OCI-LY3 (cell line): ENCODE data around the gene XPNPEP2.
"Not testable (repeated sequence)": the region's sequence is repeated elsewhere in the genome, so short reads cannot be mapped to it uniquely, and the experiment has no call there.

ENCODE experiments used
- H2AFZ ChIP-seq: fragments of 200-600, 300-600 bp; shearing (Covaris generic); 2 replicates; pipeline ENCODE4 v1.6.0; 2014; ENCODE audit warnings: antibody characterized with exemption, low read depth, low read length
- H3K27ac ChIP-seq: fragments of 200-600, 300-600 bp; sonication (generic); 2 replicates; pipeline ENCODE4 v1.5.1; 2014; ENCODE audit warnings: mild to moderate bottlenecking, low read length, moderate library complexity, mixed read lengths
- H3K27me3 ChIP-seq: fragments of 200-600, 300-600 bp; sonication (generic); 2 replicates; pipeline ENCODE4 v1.6.1; 2014; ENCODE audit warnings: low read depth, low read length, mixed read lengths
- H3K36me3 ChIP-seq: fragments of 200-600, 300-600 bp; sonication (generic); replicated peaks from 2 replicates; pipeline ENCODE3; 2014; ENCODE audit warnings: low read depth, low read length, mixed read lengths
- H3K4me1 ChIP-seq: fragments of 300-600, 200-600 bp; sonication (generic); 2 replicates; pipeline ENCODE4 v1.6.1; 2014; ENCODE audit warnings: low read length, mixed read lengths
- H3K4me2 ChIP-seq: fragments of 200-600, 300-600 bp; sonication (generic); 2 replicates; pipeline ENCODE4 v1.6.1; 2014; ENCODE audit warnings: low read length, mixed read lengths
- H3K4me3 ChIP-seq: fragments of 300-600, 200-600 bp; sonication (generic); 2 replicates; pipeline ENCODE4 v1.5.1; 2014; ENCODE audit warnings: antibody characterized with exemption, mild to moderate bottlenecking, low read length, moderate library complexity
- H3K79me2 ChIP-seq: fragments of 300-600, 200-600 bp; shearing (Covaris generic); 2 replicates; pipeline ENCODE4 v1.6.1; 2014; ENCODE audit warnings: mild to moderate bottlenecking, low read length, mixed read lengths
- H3K9ac ChIP-seq: fragments of 300-600, 200-600 bp; shearing (Covaris generic); 2 replicates; pipeline ENCODE4 v1.6.0; 2014; ENCODE audit warnings: mild to moderate bottlenecking, low read length, moderate library complexity
- H3K9me3 ChIP-seq: fragments of 200-600, 300-600 bp; shearing (Covaris generic); 2 replicates; pipeline ENCODE4 v1.6.1; 2014; ENCODE audit warnings: low read length, mixed read lengths; ENCODE audit not compliant: insufficient read depth
- H4K20me1 ChIP-seq: fragments of 200-600, 300-600 bp; sonication (generic); 2 replicates; pipeline ENCODE4 v1.6.1; 2016; ENCODE audit warnings: low read length, mixed read lengths; ENCODE audit not compliant: insufficient read depth
- EZH2phosphoT487 ChIP-seq: fragments of 200-600 bp; shearing (Covaris generic); IDR thresholded peaks from 2 replicates; pipeline ENCODE4 v1.6.1; 2018; ENCODE audit warnings: antibody characterized with exemption, mixed run types, low read depth
- TF ChIP-seq, protein P1 (sequence below): fragments of 200-600, 300-600 bp; sonication (generic); IDR thresholded peaks from 2 replicates; pipeline ENCODE4 v1.5.1; 2014; ENCODE audit warnings: antibody characterized with exemption, low read length, low read depth

XPNPEP2 gene

GRCh38 chrX:129736491-129736890, 2.3 kb upstream of the XPNPEP2 start:
- Histone ChIP-seq H3K27me3 (no peaks in the 10 kb centered on the region), H3K79me2 (no peaks in the 10 kb centered on the region), H3K9ac (no peak overlapping the region), H4K20me1 (no peaks in the 10 kb centered on the region), H3K27ac (no peak overlapping the region), H3K36me3 (no peaks in the 10 kb centered on the region), H3K9me3 (no peaks in the 10 kb centered on the region), H3K4me2 (no peak overlapping the region), H2AFZ (no peak overlapping the region), H3K4me3 (no peak overlapping the region), H3K4me1 (peaks cover 22% of the 10 kb centered on the region)
- TF ChIP-seq, protein P1, sequence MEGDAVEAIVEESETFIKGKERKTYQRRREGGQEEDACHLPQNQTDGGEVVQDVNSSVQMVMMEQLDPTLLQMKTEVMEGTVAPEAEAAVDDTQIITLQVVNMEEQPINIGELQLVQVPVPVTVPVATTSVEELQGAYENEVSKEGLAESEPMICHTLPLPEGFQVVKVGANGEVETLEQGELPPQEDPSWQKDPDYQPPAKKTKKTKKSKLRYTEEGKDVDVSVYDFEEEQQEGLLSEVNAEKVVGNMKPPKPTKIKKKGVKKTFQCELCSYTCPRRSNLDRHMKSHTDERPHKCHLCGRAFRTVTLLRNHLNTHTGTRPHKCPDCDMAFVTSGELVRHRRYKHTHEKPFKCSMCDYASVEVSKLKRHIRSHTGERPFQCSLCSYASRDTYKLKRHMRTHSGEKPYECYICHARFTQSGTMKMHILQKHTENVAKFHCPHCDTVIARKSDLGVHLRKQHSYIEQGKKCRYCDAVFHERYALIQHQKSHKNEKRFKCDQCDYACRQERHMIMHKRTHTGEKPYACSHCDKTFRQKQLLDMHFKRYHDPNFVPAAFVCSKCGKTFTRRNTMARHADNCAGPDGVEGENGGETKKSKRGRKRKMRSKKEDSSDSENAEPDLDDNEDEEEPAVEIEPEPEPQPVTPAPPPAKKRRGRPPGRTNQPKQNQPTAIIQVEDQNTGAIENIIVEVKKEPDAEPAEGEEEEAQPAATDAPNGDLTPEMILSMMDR: no peak
- TF ChIP-seq EZH2phosphoT487: no peak

GRCh38 chrX:129737916-129738315, 863 bp upstream of the XPNPEP2 start:
- peak overlapping the region; percentile 41 for H3K4me3 ChIP-seq
- peak overlapping the region; percentile 65 for H3K4me2 ChIP-seq
- H3K27ac ChIP-seq: peak overlapping the region; percentile 13; the same call in 1 of the 2 replicates
- H3K27me3 ChIP-seq: no peaks in the 10 kb centered on the region
- no peak for TF ChIP-seq EZH2phosphoT487
- TF ChIP-seq, protein P1: peak; percentile 39
- H2AFZ ChIP-seq: no peak overlapping the region
- H3K36me3 ChIP-seq: no peaks in the 10 kb centered on the region
- peak overlapping the region; percentile 23; the same call in 1 of the 2 replicates for H3K9ac ChIP-seq
- peaks cover 21% of the 10 kb centered on the region for H3K4me1 ChIP-seq
- H4K20me1 ChIP-seq: no peaks in the 10 kb centered on the region
- H3K79me2 ChIP-seq: no peaks in the 10 kb centered on the region
- H3K9me3 ChIP-seq: no peaks in the 10 kb centered on the region

GRCh38 chrX:129739578-129739977, 799 bp downstream of the XPNPEP2 start:
- no peaks in the 10 kb centered on the region for H3K79me2 ChIP-seq
- H4K20me1 ChIP-seq: no peaks in the 10 kb centered on the region
- peaks cover 21% of the 10 kb centered on the region for H3K4me1 ChIP-seq
- H3K4me3 ChIP-seq: no peak overlapping the region
- TF ChIP-seq, protein P1: no peak
- no peak for TF ChIP-seq EZH2phosphoT487
- H2AFZ ChIP-seq: no peak overlapping the region
- H3K4me2 ChIP-seq: no peak overlapping the region
- no peak overlapping the region for H3K9ac ChIP-seq
- H3K27ac ChIP-seq: no peak overlapping the region
- no peaks in the 10 kb centered on the region for H3K27me3 ChIP-seq
- no peaks in the 10 kb centered on the region for H3K36me3 ChIP-seq
- no peaks in the 10 kb centered on the region for H3K9me3 ChIP-seq

DNA sequence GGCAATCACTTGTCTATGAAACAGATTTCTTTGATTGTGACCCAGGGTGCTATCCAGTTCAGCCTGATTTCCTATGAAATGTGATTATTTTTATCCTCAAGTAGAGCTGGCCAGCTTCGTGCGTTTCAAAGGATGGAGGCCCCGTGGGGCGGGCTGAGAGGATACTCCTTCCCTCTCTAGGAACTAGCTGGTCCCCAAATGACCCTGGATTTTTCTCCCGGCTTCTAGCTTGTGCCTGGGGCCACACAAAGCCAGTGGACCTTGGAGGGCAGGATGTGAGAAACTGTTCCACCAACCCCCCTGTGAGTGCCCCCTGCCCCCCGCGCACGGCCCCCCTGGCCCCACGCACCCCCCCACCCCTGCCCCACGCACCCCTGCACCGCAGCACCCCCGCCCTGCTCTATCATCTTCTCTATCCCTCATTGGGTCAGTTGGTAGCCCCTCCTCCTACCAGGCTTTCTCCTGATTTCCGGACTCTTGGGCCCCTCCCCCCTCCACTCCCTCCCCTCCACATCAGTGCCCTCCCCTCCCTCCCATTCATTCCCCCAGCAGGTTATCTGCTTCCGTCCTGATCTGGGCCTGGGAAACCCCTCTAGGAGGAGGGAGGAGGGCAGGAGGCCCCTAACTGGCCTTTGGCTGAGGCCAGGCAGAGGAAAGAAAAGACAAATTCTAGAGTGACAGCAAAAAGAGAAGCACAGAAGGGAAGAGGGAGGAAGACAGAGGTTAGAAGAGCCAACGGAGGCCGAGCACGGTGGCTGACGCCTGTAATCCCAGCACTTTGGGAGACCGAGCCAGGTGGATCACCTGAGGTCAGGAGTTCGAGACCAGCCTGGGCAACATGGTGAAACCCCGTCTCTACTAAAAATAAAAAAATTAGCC, 3.3 kb downstream of the XPNPEP2 start:
- TF ChIP-seq, protein P1: no peak
- no peak for TF ChIP-seq EZH2phosphoT487
- no peaks in the 10 kb centered on the region for H3K36me3 ChIP-seq
- no peak overlapping the region for H3K9ac ChIP-seq
- H3K79me2 ChIP-seq: no peaks in the 10 kb centered on the region
- H3K4me1 ChIP-seq: peaks cover 15% of the 10 kb centered on the region
- no peak overlapping the region for H2AFZ ChIP-seq
- no peak overlapping the region for H3K4me3 ChIP-seq
- no peak overlapping the region for H3K27ac ChIP-seq
- H3K9me3 ChIP-seq: no peaks in the 10 kb centered on the region
- H3K27me3 ChIP-seq: no peaks in the 10 kb centered on the region
- H3K4me2 ChIP-seq: no peak overlapping the region
- no peaks in the 10 kb centered on the region for H4K20me1 ChIP-seq

- H3K79me2 ChIP-seq, H3K27me3 ChIP-seq, H3K4me2 ChIP-seq, H3K9me3 ChIP-seq, H4K20me1 ChIP-seq, H3K4me1 ChIP-seq, H3K4me3 ChIP-seq, H3K27ac ChIP-seq, H3K9ac ChIP-seq, H2AFZ ChIP-seq, H3K36me3 ChIP-seq: not testable (repeated sequence)
Observed at GRCh38 chrX:129742759-129743152, 4.0 kb downstream of the XPNPEP2 start.
